ENCODE results near the gene GRAMD2A.

Gene GRAMD2A

DNA sequence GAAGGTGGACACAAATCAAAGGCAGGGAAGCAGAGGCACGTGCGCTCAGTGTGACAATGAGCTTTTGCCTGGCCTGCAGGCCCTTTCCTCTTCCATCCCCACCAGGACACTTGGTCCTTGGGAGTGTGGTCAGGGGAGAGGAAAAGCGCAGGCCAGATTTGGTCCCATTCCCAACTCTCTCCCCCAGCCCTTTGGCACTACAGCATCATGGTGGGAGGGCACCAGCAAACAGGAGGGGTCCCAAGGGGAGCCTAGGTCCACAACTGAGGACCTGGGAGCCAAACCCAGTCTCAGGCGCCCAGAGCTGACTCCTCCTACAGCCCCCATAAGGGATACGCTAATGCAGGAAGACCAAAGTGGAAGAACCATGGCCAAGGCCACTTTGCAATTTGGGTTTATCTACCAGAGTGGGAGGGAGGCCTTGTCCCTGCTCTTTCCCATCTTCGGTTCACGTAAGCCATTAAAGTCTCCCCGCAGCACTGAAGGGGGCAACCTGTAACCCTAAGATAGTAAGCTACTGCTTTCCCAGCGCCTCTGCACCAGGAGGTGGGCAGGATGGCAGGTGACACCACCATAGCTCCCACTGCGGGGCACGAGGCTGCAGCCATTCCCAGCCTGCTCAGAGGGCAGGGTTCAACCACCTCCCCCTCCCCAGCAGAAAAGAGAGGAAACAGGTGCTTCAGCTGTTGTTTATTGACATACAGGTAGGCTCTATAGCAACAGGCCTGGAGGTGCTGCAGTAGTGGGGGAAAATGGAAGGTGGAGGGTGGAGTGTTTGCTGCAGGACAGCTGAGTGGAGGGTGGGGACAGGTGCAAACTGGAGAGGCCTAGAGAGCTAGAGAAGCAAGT, 993 bp upstream of the GRAMD2A start:
- TF ChIP-seq, protein P1, sequence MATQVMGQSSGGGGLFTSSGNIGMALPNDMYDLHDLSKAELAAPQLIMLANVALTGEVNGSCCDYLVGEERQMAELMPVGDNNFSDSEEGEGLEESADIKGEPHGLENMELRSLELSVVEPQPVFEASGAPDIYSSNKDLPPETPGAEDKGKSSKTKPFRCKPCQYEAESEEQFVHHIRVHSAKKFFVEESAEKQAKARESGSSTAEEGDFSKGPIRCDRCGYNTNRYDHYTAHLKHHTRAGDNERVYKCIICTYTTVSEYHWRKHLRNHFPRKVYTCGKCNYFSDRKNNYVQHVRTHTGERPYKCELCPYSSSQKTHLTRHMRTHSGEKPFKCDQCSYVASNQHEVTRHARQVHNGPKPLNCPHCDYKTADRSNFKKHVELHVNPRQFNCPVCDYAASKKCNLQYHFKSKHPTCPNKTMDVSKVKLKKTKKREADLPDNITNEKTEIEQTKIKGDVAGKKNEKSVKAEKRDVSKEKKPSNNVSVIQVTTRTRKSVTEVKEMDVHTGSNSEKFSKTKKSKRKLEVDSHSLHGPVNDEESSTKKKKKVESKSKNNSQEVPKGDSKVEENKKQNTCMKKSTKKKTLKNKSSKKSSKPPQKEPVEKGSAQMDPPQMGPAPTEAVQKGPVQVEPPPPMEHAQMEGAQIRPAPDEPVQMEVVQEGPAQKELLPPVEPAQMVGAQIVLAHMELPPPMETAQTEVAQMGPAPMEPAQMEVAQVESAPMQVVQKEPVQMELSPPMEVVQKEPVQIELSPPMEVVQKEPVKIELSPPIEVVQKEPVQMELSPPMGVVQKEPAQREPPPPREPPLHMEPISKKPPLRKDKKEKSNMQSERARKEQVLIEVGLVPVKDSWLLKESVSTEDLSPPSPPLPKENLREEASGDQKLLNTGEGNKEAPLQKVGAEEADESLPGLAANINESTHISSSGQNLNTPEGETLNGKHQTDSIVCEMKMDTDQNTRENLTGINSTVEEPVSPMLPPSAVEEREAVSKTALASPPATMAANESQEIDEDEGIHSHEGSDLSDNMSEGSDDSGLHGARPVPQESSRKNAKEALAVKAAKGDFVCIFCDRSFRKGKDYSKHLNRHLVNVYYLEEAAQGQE (IDR thresholded peaks at IDR 0.05; ENCODE audit: insufficient read depth in 1 of 2, low read depth in 2 of 2, low read length in 2 of 2), result no peak
- TF ChIP-seq SIN3A (IDR thresholded peaks at IDR 0.05; ENCODE audit: borderline replicate concordance, insufficient read depth, low read length) (no peak), POLR2AphosphoS5 (IDR thresholded peaks at IDR 0.05; ENCODE audit: low read depth, low read length) (no peak; the same call in 1 of the 2 replicates), TAF1 (IDR thresholded peaks at IDR 0.05; ENCODE audit: borderline replicate concordance, insufficient read depth, low read length) (no peak), FOXP2 (optimal IDR thresholded peaks at IDR 0.05; ENCODE audit: borderline replicate concordance, extremely low read depth, extremely low read length, insufficient read depth) (no peak)

DNA sequence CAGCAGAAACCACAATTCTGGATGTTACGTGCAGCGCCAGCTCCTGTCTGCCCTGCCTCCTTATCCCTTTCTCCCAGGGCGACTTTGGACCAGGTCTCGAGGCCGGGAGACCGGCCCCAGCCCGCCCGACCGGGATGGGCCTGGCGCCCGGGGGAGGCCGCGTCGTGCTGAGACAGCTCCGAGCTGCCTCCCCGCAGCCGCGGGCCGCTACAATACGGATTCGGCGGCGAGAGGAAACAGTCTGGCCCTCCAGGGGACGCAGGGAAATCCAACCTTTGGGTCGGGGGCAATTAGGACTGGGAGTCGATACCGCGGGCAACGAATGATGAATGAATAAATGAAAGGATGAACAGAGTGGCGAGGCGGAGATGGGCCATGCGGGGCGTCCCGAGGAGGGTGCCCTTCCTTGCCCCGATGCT, 537 bp downstream of the GRAMD2A start:
- TF ChIP-seq TAF1 (IDR thresholded peaks at IDR 0.05; ENCODE audit: borderline replicate concordance, insufficient read depth, low read length), result no peak
- TF ChIP-seq, protein P1 (IDR thresholded peaks at IDR 0.05; ENCODE audit: insufficient read depth in 1 of 2, low read depth in 2 of 2, low read length in 2 of 2), result no peak
- TF ChIP-seq POLR2AphosphoS5 (IDR thresholded peaks at IDR 0.05; ENCODE audit: low read depth, low read length), result no peak
- TF ChIP-seq SIN3A (IDR thresholded peaks at IDR 0.05; ENCODE audit: borderline replicate concordance, insufficient read depth, low read length), result no peak
- no peak for TF ChIP-seq FOXP2 (optimal IDR thresholded peaks at IDR 0.05; ENCODE audit: borderline replicate concordance, extremely low read depth, extremely low read length, insufficient read depth)

DNA sequence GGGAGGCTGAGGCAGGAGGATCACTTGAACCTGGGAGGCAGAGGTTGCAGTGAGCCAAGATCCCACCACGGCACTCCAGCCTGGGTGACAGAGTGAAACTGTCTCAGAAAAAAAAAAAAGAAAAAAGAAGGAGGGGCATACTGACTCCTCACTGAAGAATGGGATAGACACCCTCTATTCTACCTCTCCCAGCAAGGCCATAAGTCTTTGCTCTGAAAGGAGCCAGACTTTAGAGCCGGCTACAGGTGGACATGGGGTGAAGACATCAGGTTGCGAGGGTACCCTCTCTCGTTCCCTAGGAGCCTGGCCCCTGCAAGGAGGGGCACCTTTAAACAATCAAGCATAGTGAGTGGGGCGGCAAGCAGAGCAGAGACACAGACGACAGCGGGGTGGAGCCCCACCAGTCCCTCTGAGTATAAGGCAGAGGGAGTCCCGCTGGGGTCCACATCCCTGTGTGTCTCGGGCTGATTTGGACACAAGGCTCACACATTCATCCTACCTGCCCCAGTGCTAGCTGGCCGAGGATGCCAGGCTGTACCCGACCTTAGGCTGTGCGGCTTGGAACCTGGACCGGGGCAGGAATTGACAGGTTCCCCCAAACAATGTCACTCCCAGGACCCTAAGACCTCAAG, 1.1 kb downstream of the GRAMD2A start:
- TF ChIP-seq POLR2AphosphoS5 (IDR thresholded peaks at IDR 0.05; ENCODE audit: low read depth, low read length) (no peak), TAF1 (IDR thresholded peaks at IDR 0.05; ENCODE audit: borderline replicate concordance, insufficient read depth, low read length) (no peak), FOXP2 (optimal IDR thresholded peaks at IDR 0.05; ENCODE audit: borderline replicate concordance, extremely low read depth, extremely low read length, insufficient read depth) (no peak), SIN3A (IDR thresholded peaks at IDR 0.05; ENCODE audit: borderline replicate concordance, insufficient read depth, low read length) (no peak)
- TF ChIP-seq, protein P1 (IDR thresholded peaks at IDR 0.05; ENCODE audit: insufficient read depth in 1 of 2, low read depth in 2 of 2, low read length in 2 of 2), result no peak

DNA sequence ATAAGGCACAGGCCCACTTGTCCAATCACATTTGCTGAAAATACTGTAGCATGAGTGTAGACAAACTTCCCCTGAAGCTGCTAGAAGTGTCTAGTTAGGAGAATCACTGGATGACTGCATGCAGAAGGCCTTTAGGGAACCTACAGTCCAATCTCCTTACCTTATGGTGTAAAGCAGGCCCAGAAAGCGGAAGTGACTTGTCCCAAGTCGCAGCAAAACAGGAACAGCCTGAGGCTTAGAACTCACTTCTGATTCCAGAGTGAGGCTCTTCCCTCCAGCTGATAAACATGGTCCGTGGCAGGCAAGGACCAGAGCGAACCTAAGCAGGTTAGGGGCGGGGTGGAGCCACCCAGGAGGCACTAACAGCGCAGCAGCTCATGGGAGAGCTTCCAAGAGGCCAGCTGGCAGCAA, 2.5 kb downstream of the GRAMD2A start:
- TF ChIP-seq FOXP2 (optimal IDR thresholded peaks at IDR 0.05; ENCODE audit: borderline replicate concordance, extremely low read depth, extremely low read length, insufficient read depth) (no peak), POLR2AphosphoS5 (IDR thresholded peaks at IDR 0.05; ENCODE audit: low read depth, low read length) (no peak), SIN3A (IDR thresholded peaks at IDR 0.05; ENCODE audit: borderline replicate concordance, insufficient read depth, low read length) (no peak), TAF1 (IDR thresholded peaks at IDR 0.05; ENCODE audit: borderline replicate concordance, insufficient read depth, low read length) (no peak)
- TF ChIP-seq, protein P1 (IDR thresholded peaks at IDR 0.05; ENCODE audit: insufficient read depth in 1 of 2, low read depth in 2 of 2, low read length in 2 of 2), result no peak
